Fibroblast of the aortic adventitia (primary cell): ENCODE results near the gene SAAL1. TPM values are rescaled to one million over a fixed set of nuclear protein-coding genes. Genes with fewer than 3 reads are reported as not detected.
A peak's percentile ranks its signal among the peaks of the same experiment; 100 is the strongest.

Source experiments
- DNase-seq: peaks from one replicate; pipeline ENCODE4 v3.0.0-alpha.2; 2010; ENCODE audit warnings: low read depth
- H3K4me3 ChIP-seq: 2 replicates; pipeline ENCODE4 v1.5.1; 2011; ENCODE audit warnings: low read depth, mild to moderate bottlenecking, control low read depth, low read length, moderate library complexity
- total RNA-seq: library from RNA; depleted of rRNA; stranded (reverse); fragments of >200 nt; gene quantifications from 2 replicates; pipeline ENCODE4 v1.2.3, GENCODE V29; 2012; ENCODE audit warnings: low replicate concordance
- TF ChIP-seq, protein P1 (sequence below): IDR thresholded peaks from 2 replicates; pipeline ENCODE4 v1.5.1; 2011; ENCODE audit warnings: mild to moderate bottlenecking, low read length, control low read depth, inconsistent platforms; ENCODE audit not compliant: insufficient read depth

Gene SAAL1, protein sequence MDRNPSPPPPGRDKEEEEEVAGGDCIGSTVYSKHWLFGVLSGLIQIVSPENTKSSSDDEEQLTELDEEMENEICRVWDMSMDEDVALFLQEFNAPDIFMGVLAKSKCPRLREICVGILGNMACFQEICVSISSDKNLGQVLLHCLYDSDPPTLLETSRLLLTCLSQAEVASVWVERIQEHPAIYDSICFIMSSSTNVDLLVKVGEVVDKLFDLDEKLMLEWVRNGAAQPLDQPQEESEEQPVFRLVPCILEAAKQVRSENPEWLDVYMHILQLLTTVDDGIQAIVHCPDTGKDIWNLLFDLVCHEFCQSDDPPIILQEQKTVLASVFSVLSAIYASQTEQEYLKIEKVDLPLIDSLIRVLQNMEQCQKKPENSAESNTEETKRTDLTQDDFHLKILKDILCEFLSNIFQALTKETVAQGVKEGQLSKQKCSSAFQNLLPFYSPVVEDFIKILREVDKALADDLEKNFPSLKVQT
- 15.1 and 48.5 TPM in 2 replicates for total RNA-seq

DNA sequence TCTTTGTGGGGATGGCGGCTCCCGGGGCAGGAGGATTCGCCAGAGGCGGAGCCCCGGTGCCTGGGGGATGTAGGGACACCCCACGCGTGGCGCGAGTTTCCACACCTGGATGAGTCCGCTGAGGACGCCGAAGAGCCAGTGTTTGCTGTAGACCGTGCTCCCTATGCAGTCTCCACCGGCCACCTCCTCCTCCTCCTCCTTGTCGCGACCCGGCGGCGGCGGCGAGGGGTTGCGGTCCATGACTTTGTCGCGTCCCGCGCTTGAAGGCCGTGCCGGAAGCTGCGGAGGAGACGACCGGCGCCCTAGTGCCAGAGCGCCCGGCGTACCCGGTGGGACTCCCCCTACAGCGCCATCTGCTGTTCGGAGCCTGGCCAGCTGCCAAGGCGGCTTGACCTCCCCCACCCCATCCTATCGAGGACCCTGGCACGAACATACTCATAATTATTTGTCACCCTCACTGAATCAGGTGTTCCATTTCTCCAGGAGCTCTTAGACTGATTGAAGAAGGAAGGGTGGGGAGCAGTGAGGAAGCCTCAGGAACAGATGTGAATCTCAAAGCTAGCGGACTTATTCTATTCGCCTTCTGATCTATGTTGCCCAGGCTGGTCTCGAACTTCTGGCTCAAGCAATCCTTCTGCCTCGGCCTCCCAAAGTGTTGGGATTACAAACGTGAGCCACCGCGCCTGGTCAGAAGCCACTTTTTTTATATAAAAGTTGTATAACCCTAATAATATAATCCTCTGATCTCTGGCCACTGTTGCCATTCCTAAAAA, at the start of gene SAAL1:
TSS of gene SAAL1 (minus strand) at position 281 of the 773 bp plus-strand sequence. CDS start at position 240, 41 bp downstream.
- DNase-seq, result peak; percentile 67
- TF ChIP-seq, protein P1, sequence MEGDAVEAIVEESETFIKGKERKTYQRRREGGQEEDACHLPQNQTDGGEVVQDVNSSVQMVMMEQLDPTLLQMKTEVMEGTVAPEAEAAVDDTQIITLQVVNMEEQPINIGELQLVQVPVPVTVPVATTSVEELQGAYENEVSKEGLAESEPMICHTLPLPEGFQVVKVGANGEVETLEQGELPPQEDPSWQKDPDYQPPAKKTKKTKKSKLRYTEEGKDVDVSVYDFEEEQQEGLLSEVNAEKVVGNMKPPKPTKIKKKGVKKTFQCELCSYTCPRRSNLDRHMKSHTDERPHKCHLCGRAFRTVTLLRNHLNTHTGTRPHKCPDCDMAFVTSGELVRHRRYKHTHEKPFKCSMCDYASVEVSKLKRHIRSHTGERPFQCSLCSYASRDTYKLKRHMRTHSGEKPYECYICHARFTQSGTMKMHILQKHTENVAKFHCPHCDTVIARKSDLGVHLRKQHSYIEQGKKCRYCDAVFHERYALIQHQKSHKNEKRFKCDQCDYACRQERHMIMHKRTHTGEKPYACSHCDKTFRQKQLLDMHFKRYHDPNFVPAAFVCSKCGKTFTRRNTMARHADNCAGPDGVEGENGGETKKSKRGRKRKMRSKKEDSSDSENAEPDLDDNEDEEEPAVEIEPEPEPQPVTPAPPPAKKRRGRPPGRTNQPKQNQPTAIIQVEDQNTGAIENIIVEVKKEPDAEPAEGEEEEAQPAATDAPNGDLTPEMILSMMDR, result peak; percentile 44

DNA sequence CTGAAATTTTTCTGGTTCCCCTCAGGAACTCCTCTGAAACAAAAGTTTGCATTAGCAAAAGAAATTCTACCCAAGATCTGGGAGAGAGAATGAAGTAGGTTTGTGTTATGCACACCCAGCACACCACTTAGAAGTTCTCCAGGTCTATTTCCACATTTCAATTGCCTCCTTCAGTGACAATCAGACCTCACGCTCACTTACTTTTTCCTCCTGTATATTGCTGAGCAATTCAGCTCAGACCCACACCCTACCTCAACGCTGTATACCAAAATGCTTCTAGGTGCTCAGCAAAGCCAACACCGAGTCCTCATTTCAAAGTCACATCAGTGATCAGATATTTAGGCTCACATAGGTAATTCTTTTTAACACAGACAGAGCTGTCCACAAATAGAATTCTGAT, 45.7 kb upstream of the SAAL1 start:
- TF ChIP-seq, protein P1, result no peak
- no peak overlapping the region for H3K4me3 ChIP-seq
- no peak for DNase-seq

More for the DNA sequence above, at the start of gene SAAL1:
- peak within 1 kb of the TSS; percentile 93 for H3K4me3 ChIP-seq

DNA sequence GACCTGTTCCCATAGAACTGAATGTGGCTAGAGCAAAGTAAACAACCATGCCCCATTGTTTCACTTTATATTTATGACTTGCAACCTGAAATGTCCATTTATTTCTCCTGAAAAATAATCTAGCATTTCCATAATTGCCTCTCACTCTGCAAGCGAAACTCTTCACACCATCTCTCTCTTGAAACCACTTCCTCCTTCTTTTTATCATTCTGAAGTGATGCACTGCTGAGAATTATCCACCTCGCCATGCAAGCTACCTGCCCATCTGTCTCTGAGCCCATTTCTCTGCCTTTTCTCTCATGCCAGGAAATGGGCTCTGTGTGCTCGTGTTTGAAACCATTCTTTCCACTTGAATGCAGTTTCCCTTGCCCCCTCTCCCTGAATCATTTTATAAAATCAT, 40.0 kb upstream of the SAAL1 start:
- H3K4me3 ChIP-seq, result no peak overlapping the region
- no peak for DNase-seq
- TF ChIP-seq, protein P1, result no peak

DNA sequence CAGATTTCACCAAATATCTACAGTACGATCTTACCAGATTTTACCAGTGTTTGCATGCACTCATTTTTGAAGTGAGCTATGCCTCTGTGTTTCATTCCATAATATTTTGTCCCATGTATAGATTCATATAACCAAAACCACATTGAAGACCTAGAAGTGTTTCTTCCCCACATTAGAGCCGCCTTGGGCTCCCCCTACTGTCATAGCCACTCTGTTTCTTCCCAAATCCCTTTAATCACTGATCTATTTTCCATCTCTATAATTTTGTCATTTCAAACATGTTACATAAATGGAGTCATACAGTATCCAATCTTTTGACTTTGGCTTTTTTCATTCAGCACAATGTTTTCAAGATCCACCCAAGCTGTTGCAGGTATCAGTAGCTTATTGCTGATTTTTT, 39.1 kb upstream of the SAAL1 start:
- DNase-seq, result peak; percentile 4
- no peak overlapping the region for H3K4me3 ChIP-seq
- TF ChIP-seq, protein P1, result peak; percentile 43

DNA sequence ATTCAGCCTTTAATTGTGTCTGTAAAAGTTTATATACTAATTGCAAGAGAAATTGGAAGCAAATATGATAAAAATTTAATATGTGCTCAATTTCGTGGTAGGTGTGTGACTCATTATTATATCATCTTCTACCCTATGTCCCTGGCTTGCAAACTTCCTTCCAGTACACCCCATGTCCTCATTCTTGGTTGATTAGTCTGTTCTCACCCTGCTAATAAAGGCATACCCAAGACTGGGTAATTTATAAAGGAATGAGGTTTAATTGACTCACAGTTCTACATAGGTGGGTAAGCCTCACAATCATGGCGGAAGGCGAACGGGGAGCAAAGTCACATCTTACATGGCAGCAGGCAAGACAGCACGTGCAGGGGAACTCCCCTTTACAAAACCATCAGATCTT, 38.4 kb upstream of the SAAL1 start:
- TF ChIP-seq, protein P1, result no peak
- H3K4me3 ChIP-seq, result no peak overlapping the region
- DNase-seq, result no peak

DNA sequence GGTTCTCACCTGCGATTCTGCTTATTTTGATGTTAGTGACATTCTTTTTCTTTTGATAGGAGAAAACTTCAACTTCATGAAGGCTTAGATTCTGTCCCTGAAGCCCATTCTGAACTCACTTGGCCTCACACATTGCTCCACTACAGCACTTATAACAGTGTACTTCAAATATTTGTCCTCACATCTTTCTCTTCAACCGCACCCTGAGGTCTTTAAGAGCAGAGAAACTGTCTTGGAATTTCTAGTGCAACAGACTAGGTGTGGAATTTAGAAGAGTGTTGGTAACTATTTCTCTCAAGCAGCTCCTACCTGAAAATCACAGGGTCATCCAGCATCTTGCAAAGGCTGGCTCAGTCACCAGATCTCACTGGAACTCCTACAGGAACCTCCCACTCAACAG, 34.3 kb upstream of the SAAL1 start:
- TF ChIP-seq, protein P1, result no peak
- no peak for DNase-seq
- H3K4me3 ChIP-seq, result no peak overlapping the region
